DOHH2 (cell line): ENCODE results near the gene FARSA.
A peak's percentile ranks its signal among the peaks of the same experiment; 100 is the strongest.

Experiments used
- H3F3A ChIP-seq: fragments of 200-600 bp; sonication (generic), shearing (Covaris generic); 2 replicates; pipeline ENCODE4 v1.6.0; 2016; ENCODE audit warnings: antibody characterized with exemption, mild to moderate bottlenecking; ENCODE audit not compliant: control insufficient read depth, insufficient read depth
- H3K27ac ChIP-seq: fragments of 200-600 bp; sonication (generic); 2 replicates; pipeline ENCODE4 v1.5.1; 2014; ENCODE audit warnings: low read depth, mild to moderate bottlenecking, low read length, moderate library complexity
- H3K27me3 ChIP-seq: fragments of 200-600 bp; sonication (generic); 2 replicates; pipeline ENCODE4 v1.6.1; 2014; ENCODE audit warnings: mild to moderate bottlenecking, low read length, mixed read lengths; ENCODE audit not compliant: control insufficient read depth
- H3K36me3 ChIP-seq: fragments of 200-600 bp; sonication (generic); 2 replicates; pipeline ENCODE4 v1.6.1; 2014; ENCODE audit warnings: mild to moderate bottlenecking, low read length, moderate library complexity, mixed read lengths; ENCODE audit not compliant: control insufficient read depth
- H3K4me1 ChIP-seq: fragments of 200-600 bp; sonication (generic); 2 replicates; pipeline ENCODE4 v1.6.1; 2014; ENCODE audit warnings: mild to moderate bottlenecking, low read length, mixed read lengths; ENCODE audit not compliant: control insufficient read depth
- H3K4me2 ChIP-seq: fragments of 200-600 bp; sonication (generic); 2 replicates; pipeline ENCODE4 v1.6.0; 2014; ENCODE audit warnings: mild to moderate bottlenecking, low read length, moderate library complexity
- H3K4me3 ChIP-seq: fragments of 200-600 bp; sonication (generic); 2 replicates; pipeline ENCODE4 v1.5.1; 2014; ENCODE audit warnings: mild to moderate bottlenecking, low read length, mixed read lengths
- H3K79me2 ChIP-seq: fragments of 200-600 bp; sonication (generic); 2 replicates; pipeline ENCODE4 v1.6.1; 2014; ENCODE audit warnings: mild to moderate bottlenecking, low read length, mixed read lengths; ENCODE audit not compliant: control insufficient read depth
- H3K9me2 ChIP-seq: fragments of 200-600 bp; sonication (generic); replicated peaks from 2 replicates; pipeline ENCODE4 v1.6.1; 2014; ENCODE audit warnings: mild to moderate bottlenecking, low read length, mixed read lengths; ENCODE audit not compliant: control insufficient read depth
- H3K9me3 ChIP-seq: fragments of 200-600 bp; sonication (generic); 2 replicates; pipeline ENCODE4 v1.6.1; 2014; ENCODE audit warnings: antibody characterized with exemption, low read length, mixed read lengths; ENCODE audit not compliant: control insufficient read depth, insufficient read depth
- H4K20me1 ChIP-seq: fragments of 200-600 bp; sonication (generic); 2 replicates; pipeline ENCODE4 v1.6.0; 2014; ENCODE audit warnings: low read depth, mild to moderate bottlenecking, antibody characterized with exemption, low read length, moderate library complexity; ENCODE audit not compliant: control insufficient read depth, insufficient read depth
- EZH2phosphoT487 ChIP-seq: fragments of 200-600 bp; sonication (generic); IDR thresholded peaks from 2 replicates; pipeline ENCODE4 v1.6.1; 2017; ENCODE audit warnings: borderline replicate concordance, mild to moderate bottlenecking, antibody characterized with exemption, low read length, moderate library complexity, mixed read lengths
- TF ChIP-seq, protein P1 (sequence below): fragments of 200-600 bp; sonication (generic); IDR thresholded peaks from one replicate; pipeline ENCODE4 v1.5.1; 2014; ENCODE audit warnings: antibody characterized with exemption, mild to moderate bottlenecking, low read depth, low read length; ENCODE audit not compliant: poor library complexity, severe bottlenecking

The FARSA gene

DNA sequence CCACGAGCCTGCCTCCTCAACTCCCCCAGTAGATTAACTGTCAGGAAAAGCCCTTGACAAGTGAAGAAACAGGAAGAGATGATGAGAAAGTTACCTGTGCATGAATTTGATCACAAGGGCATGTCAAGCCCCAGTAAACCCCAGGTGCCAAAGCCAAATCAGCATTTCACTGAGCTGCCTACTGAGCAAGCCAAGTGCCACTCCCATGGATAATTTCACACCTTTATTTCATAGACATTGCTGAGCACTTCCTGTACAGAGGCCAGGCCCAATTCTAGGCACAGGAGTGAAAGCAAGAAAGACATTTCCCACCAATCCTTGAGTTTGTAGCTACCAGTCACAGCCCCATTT is 21.1 kb upstream of the FARSA start:
- peaks cover 69% of the 10 kb centered on the region for H3K36me3 ChIP-seq
- TF ChIP-seq, protein P1, sequence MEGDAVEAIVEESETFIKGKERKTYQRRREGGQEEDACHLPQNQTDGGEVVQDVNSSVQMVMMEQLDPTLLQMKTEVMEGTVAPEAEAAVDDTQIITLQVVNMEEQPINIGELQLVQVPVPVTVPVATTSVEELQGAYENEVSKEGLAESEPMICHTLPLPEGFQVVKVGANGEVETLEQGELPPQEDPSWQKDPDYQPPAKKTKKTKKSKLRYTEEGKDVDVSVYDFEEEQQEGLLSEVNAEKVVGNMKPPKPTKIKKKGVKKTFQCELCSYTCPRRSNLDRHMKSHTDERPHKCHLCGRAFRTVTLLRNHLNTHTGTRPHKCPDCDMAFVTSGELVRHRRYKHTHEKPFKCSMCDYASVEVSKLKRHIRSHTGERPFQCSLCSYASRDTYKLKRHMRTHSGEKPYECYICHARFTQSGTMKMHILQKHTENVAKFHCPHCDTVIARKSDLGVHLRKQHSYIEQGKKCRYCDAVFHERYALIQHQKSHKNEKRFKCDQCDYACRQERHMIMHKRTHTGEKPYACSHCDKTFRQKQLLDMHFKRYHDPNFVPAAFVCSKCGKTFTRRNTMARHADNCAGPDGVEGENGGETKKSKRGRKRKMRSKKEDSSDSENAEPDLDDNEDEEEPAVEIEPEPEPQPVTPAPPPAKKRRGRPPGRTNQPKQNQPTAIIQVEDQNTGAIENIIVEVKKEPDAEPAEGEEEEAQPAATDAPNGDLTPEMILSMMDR, result no peak
- no peak for TF ChIP-seq EZH2phosphoT487
- H3K4me3 ChIP-seq, result peak overlapping the region; percentile 96
- no peaks in the 10 kb centered on the region; the same call in 1 of the 2 replicates for H4K20me1 ChIP-seq
- peaks cover 37% of the 10 kb centered on the region for H3K4me1 ChIP-seq
- peaks cover 66% of the 10 kb centered on the region for H3K79me2 ChIP-seq
- no peaks in the 10 kb centered on the region for H3K9me2 ChIP-seq
- no peaks in the 10 kb centered on the region for H3K9me3 ChIP-seq
- peak overlapping the region; percentile 51 for H3K27ac ChIP-seq
- peak overlapping the region; percentile 77 for H3K4me2 ChIP-seq
- H3K27me3 ChIP-seq, result no peaks in the 10 kb centered on the region
- peaks cover 31% of the 10 kb centered on the region for H3F3A ChIP-seq

DNA sequence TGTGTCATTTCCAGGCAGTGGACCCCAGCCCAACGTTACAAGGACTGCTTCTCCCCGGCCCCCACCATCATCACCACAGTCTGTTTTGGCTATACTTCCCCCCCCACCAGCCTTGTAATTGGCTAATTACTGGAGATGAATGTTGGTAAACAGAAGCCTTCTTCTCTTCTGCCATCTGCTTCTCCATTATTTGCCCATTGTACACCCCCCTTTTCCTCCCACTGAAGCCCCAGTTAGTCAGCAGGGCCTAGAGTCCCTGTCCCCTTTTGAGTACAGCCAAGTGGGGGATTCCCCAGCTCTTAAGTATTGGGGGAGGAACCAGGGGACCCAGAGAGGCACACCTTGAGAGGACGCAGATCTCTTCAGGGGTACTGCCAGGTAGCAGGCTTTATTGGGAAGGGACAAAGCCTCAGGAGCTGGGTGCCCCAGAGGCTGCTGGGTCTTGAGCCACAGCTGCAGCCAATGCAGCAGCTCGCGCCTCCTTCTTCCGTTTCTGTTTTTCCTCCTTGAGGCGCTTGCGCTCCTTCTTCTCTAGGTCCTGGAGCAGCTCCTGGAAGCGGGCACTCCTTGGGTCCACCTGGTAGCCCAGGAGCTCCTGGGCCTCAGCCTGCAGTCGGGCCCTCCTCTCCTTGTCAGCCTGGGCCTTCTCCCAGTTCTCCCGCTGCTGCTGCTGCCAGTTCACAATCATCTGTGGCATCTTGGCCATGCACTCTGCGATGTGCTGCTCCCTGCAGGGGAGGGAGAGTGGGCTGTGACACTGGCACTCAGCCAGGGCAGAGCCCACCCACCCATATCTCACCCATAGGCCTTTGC is 20.5 kb upstream of the FARSA start:
- Histone ChIP-seq H3K9me2 (no peaks in the 10 kb centered on the region), H3K79me2 (peaks cover 72% of the 10 kb centered on the region), H3K36me3 (peaks cover 74% of the 10 kb centered on the region), H4K20me1 (no peaks in the 10 kb centered on the region; the same call in 1 of the 2 replicates), H3K9me3 (no peaks in the 10 kb centered on the region), H3K4me2 (peak overlapping the region; percentile 77), H3K27me3 (no peaks in the 10 kb centered on the region), H3K4me1 (peaks cover 37% of the 10 kb centered on the region), H3K4me3 (peak overlapping the region; percentile 96), H3F3A (peaks cover 31% of the 10 kb centered on the region), H3K27ac (peak overlapping the region; percentile 51)
- no peak for TF ChIP-seq EZH2phosphoT487
- TF ChIP-seq, protein P1, result no peak

DNA sequence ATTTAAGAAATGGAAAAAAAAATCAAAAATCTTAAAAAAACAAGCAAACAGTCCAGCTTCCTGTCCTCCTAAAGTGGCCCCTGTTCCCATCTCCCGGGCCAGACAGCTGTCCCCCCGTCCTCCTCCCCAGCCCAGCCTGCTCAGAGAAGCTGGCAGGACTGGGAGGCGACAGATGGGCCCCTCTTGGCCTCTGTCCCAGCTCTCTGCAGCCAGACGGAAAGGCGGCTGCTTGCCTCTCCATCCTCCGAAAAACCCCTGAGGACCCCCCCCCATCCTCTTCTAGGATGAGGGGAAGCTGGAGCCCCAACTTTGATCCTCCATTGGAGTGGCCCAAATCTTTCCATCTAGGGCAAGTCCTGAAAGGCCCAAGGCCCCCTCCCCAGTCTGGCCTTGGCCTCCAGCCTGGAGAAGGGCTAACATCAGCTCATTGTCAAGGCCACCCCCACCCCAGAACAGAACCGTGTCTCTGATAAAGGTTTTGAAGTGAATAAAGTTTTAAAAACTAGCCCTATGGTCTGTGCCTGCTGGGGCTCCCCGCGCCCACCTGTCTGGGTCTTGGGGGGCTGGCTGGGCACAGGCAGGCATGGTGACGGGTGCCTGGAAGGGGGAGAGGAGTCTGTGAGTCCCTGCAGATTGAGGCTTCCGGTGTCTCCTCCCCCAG is 19.8 kb upstream of the FARSA start:
- Histone ChIP-seq H3K4me2 (peak overlapping the region; percentile 9; the same call in 1 of the 2 replicates), H3K4me3 (no peak overlapping the region), H3K27me3 (no peaks in the 10 kb centered on the region), H3K9me2 (no peaks in the 10 kb centered on the region), H3K27ac (peak overlapping the region; percentile 51; the same call in 1 of the 2 replicates), H4K20me1 (no peaks in the 10 kb centered on the region; the same call in 1 of the 2 replicates), H3K4me1 (peaks cover 37% of the 10 kb centered on the region), H3K36me3 (peaks cover 82% of the 10 kb centered on the region), H3K9me3 (no peaks in the 10 kb centered on the region), H3K79me2 (peaks cover 79% of the 10 kb centered on the region), H3F3A (peaks cover 31% of the 10 kb centered on the region)
- TF ChIP-seq, protein P1, result no peak
- TF ChIP-seq EZH2phosphoT487, result no peak
